GM23248 (cell line): Measurements from ENCODE around the gene ESRP2.

Experiments
- EZH2 ChIP-seq: fragments of 200-600 bp; sonication (generic); IDR thresholded peaks from 2 replicates; pipeline ENCODE4 v1.6.1; 2018; ENCODE audit warnings: antibody characterized with exemption, mild to moderate bottlenecking; ENCODE audit not compliant: insufficient read depth, poor library complexity, severe bottlenecking
- EZH2phosphoT487 ChIP-seq: fragments of 200-600 bp; sonication (generic); IDR thresholded peaks from 2 replicates; pipeline ENCODE4 v1.6.1; 2018; ENCODE audit warnings: antibody characterized with exemption, moderate library complexity, mild to moderate bottlenecking, low read depth; ENCODE audit not compliant: insufficient read depth

DNA sequence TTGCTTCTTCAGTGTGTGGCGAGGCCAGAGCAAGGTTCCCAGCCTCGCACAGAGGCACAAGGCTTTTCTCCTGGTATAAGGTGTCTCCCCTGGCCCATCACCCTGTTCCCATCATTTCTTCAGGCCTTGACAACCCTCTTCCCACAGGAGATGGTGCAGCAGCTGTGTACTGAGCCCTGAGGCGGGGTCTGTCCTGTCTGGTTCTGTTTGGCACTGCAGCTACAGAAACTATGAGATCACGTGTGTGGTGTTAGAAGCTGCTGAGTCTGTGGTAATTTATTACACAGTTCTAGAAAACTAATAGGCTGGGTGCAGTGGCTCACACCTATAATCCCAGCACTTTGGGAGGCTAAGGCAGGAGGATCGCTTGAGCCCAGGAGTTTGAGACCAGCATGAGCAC is 16.5 kb upstream of the ESRP2 start:
- TF ChIP-seq EZH2 (no peak), EZH2phosphoT487 (no peak)
